DMS153 treated with DMSO at 0.1 percent for 48 hours (cell line): Measurements from ENCODE around the gene GPR63.

Source experiments
- DNase-seq: peaks from one replicate; lab custom pipeline; 2025; ENCODE audit not compliant: unreplicated experiment; lab: John Stamatoyannopoulos, UW

GPR63 gene

DNA sequence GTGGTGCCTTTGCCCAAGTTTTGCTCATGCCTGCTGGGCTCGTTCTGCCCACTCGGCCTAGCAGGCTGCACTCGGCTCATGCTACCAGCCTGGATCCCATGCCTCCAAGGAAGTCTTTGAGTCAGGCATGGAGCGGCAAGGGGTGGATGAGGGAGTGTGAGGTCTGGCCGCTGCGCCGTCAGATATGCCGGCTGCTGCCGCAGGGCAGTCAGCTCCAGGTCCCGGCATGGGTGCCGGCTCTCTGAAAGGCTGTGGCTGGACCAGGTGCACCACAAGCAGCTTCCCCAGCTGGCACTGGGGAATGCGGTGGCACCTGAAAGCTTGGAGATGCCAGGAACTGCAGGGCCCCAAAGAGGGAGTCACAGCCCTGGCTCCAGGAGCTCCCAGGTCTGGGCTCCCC, 75.5 kb downstream of the GPR63 start:
- no peak for DNase-seq

- DNase-seq: no peak
Measured at GRCh38 chr6:96760153-96760687, 77.1 kb downstream of the GPR63 start.

GRCh38 chr6:96755096-96755495, 82.2 kb downstream of the GPR63 start:
- DNase-seq: no peak

DNA sequence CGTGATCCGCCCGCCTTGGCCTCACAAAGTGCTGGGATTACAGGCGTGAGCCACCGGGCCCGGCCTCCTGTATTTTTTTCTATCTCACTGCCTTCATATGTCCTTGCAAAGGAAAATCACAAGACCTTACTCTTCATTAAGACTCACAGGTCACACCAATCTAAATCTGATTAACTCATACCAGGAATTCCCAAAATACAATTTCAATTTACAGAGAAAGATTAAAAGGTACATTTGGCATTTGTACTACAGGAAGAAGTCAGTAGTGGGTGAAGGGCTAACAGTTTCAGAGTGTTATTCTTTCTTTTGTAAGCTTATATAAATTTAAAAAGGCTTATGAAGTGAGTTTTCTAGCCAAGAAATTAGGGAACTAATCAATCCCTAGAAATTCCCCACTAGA, 87.4 kb downstream of the GPR63 start:
- DNase-seq: no peak
